K562 (cell line): Measurements from ENCODE around the gene RMND5B. TPM values are rescaled to one million over a fixed set of nuclear protein-coding genes. Genes with fewer than 3 reads are reported as not detected.

Source experiments
- ATAC-seq: fragments of 200-7000 bp; cut with Tn5 transposase; 3 replicates; pipeline ENCODE4 v1.9.1; 2020; ENCODE audit warnings: moderate library complexity
- BruUV-seq: library from RNA; stranded (reverse); fragments of 400-500 nt; replicated peaks from 2 replicates; lab custom pipeline; 2021; lab: Mats Ljungman, UMichigan
- CTCF ChIA-PET: fragments of 300-600 bp; formaldehyde crosslinking; extraction: SDS; loops from one replicate; lab custom pipeline; 2021; ENCODE audit warnings: low intra/inter-chr PET ratio; lab: Yijun Ruan, JAX
- POLR2A ChIA-PET: fragments of 300-600, 350-650 bp; sonication (Branson Sonifier 250); formaldehyde crosslinking; extraction: SDS; loops from one replicate; lab custom pipeline; 2021; ENCODE audit warnings: antibody characterized with exemption, inconsistent platforms; lab: Yijun Ruan, JAX
- DNase-seq, 4 experiments: peaks; one replicate each; pipeline versions ENCODE4 v3.0.0 to v3.0.0-alpha.2; 2011 to 2018; ENCODE audit warnings: low spot score in 3 of 4, mixed read lengths in 3 of 4; ENCODE audit errors: extremely low read depth in 1 of 4
- FAIRE-seq: peaks from 2 replicates; lab custom pipeline; 2011; peaks lifted over from hg19 to GRCh38; lab: Jason Lieb, UNC
- H2AFZ ChIP-seq: 2 replicates; pipeline ENCODE4 v1.6.0; 2011; ENCODE audit warnings: low read depth, low read length, control low read depth, inconsistent platforms
- H3K27ac ChIP-seq: fragments of 200-600 bp; 3 replicates; pipeline ENCODE4 v1.8.0; 2011; ENCODE audit warnings: low read depth, mild to moderate bottlenecking, control low read depth, inconsistent platforms, low read length, moderate library complexity, mixed read lengths; ENCODE audit errors: extremely low read depth
- H3K27me3 ChIP-seq, 2 experiments: fragments of 300-600 bp in 1 of 2; 2 replicates in 1 of 2; 3 replicates in 1 of 2; pipeline versions ENCODE4 v1.6.0 to v1.8.0; 2011; ENCODE audit warnings: inconsistent platforms in 2 of 2, low read length in 2 of 2, mild to moderate bottlenecking in 1 of 2, mixed read lengths in 1 of 2, moderate library complexity in 1 of 2; ENCODE audit not compliant: control insufficient read depth in 2 of 2, insufficient read depth in 2 of 2
- H3K36me3 ChIP-seq: fragments of 300-600 bp; 3 replicates; pipeline ENCODE4 v1.8.0; 2011; ENCODE audit warnings: mild to moderate bottlenecking, low read length, inconsistent platforms; ENCODE audit not compliant: control insufficient read depth, insufficient read depth
- H3K4me1 ChIP-seq, 2 experiments: fragments of 200-600 bp in 1 of 2; replicated peaks in 1 of 2; 2 replicates in 1 of 2; 3 replicates in 1 of 2; pipeline versions ENCODE4 v1.5.1 to v1.8.0; 2011; ENCODE audit warnings: inconsistent platforms in 2 of 2, low read length in 2 of 2, mild to moderate bottlenecking in 1 of 2, mixed read lengths in 1 of 2, moderate library complexity in 1 of 2; ENCODE audit not compliant: control insufficient read depth in 2 of 2, insufficient read depth in 2 of 2
- H3K4me2 ChIP-seq: 2 replicates; pipeline ENCODE4 v1.6.1; 2011; ENCODE audit warnings: low read length, control low read depth, inconsistent platforms, mixed read lengths; ENCODE audit not compliant: insufficient read depth
- H3K4me3 ChIP-seq: fragments of 200-600 bp; sonication (generic), shearing (Covaris generic); 2 replicates; pipeline ENCODE4 v1.5.1; 2016; ENCODE audit warnings: control low read depth, inconsistent platforms
- H3K79me2 ChIP-seq: fragments of 200-600 bp; 3 replicates; pipeline ENCODE4 v1.8.0; 2011; ENCODE audit warnings: low read length, inconsistent platforms; ENCODE audit not compliant: control insufficient read depth, insufficient read depth
- H3K9ac ChIP-seq, 2 experiments: 2 replicates each; pipeline versions ENCODE4 v1.6.0 to v1.6.1; 2011; ENCODE audit warnings: low read depth in 2 of 2, low read length in 2 of 2, control low read depth in 1 of 2, inconsistent platforms in 1 of 2, mild to moderate bottlenecking in 1 of 2, mixed read lengths in 1 of 2; ENCODE audit not compliant: insufficient read depth in 1 of 2
- H3K9me1 ChIP-seq: one replicate; pipeline ENCODE4 v1.6.0; 2011; ENCODE audit warnings: inconsistent platforms, mild to moderate bottlenecking, low read length, moderate library complexity; ENCODE audit not compliant: control insufficient read depth, insufficient read depth
- H3K9me3 ChIP-seq: replicated peaks from 2 replicates; pipeline ENCODE4 v1.5.1; 2011; ENCODE audit warnings: low read depth, low read length, inconsistent platforms; ENCODE audit not compliant: control insufficient read depth, insufficient read depth
- H4K20me1 ChIP-seq: replicated peaks from 2 replicates; pipeline ENCODE4 v1.6.1; 2011; ENCODE audit warnings: low read length, inconsistent platforms, mixed read lengths; ENCODE audit not compliant: control insufficient read depth, insufficient read depth
- BHLHE40 ChIP-seq: IDR thresholded peaks from 2 replicates; pipeline ENCODE4 v1.6.1; 2011; ENCODE audit warnings: low read length, improper control_type of control experiment
- C11orf30 ChIP-seq: fragments of 450-650 bp; IDR thresholded peaks from 2 replicates; pipeline ENCODE4 v1.6.1; 2016; ENCODE audit warnings: low read depth, mild to moderate bottlenecking
- COPS2 ChIP-seq: fragments of 450-650 bp; conservative IDR thresholded peaks from 2 replicates; pipeline ENCODE4 v1.6.1; 2016; ENCODE audit warnings: mild to moderate bottlenecking, moderate library complexity
- ETS1 ChIP-seq: conservative IDR thresholded peaks from 2 replicates; pipeline ENCODE4 v1.6.1; 2011; ENCODE audit warnings: low read depth, mild to moderate bottlenecking, low read length; ENCODE audit not compliant: control insufficient read depth
- HNRNPUL1 ChIP-seq: fragments of 200-400 bp; formaldehyde crosslinking; IDR thresholded peaks from 2 replicates; pipeline ENCODE4 v1.6.1; 2017; ENCODE audit warnings: low read length
- MBD1 ChIP-seq: fragments of 250-450 bp; sonication (Bioruptor Pico); IDR thresholded peaks from 2 replicates; pipeline ENCODE4 v1.8.0; 2022; ENCODE audit warnings: inconsistent platforms
- PML ChIP-seq: IDR thresholded peaks from 2 replicates; pipeline ENCODE4 v1.6.1; 2012; ENCODE audit warnings: low read length, inconsistent platforms
- RFX1 ChIP-seq: fragments of 450-650 bp; IDR thresholded peaks from 2 replicates; pipeline ENCODE4 v1.6.1; 2016; ENCODE audit warnings: mild to moderate bottlenecking, moderate library complexity
- SNRNP70 ChIP-seq: fragments of 200-400 bp; formaldehyde crosslinking; optimal IDR thresholded peaks from 2 replicates; pipeline ENCODE3; 2017; ENCODE audit warnings: low read depth, low read length
- XRCC5 ChIP-seq: fragments of 200-400 bp; formaldehyde crosslinking; IDR thresholded peaks from 2 replicates; pipeline ENCODE4 v1.6.1; 2017; ENCODE audit warnings: low read depth, mild to moderate bottlenecking, low read length
- ZNF24 ChIP-seq: fragments of 450-650 bp; IDR thresholded peaks from 2 replicates; pipeline ENCODE4 v1.6.1; 2016
- WGBS: fragments of 100-300 bp; shearing (Covaris generic); methylation state at CpG from one replicate; pipeline ENCODE4 v1.1.6; 2016; ENCODE audit warnings: low coverage, mixed read lengths; ENCODE audit not compliant: insufficient coverage; ENCODE audit errors: missing lambda C conversion rate; 5-methylcytosine and 5-hydroxymethylcytosine counted together
- in situ Hi-C: fragments of 300-500 bp; cut with MboI; formaldehyde crosslinking; loops from 4 replicates; pipeline ENCODE4 v1.15.0; 2018; ENCODE audit warnings: inconsistent platforms, mixed read lengths
- intact Hi-C: fragments of 100-400 bp; cut with micrococcal nuclease; formaldehyde crosslinking; loops from 2 replicates; pipeline ENCODE4 v1.14.2; 2022
- polyA plus RNA-seq, 8 experiments: library from polyadenylated mRNA; depleted of rRNA in 4 of 8; stranded (reverse) in 5 of 8; unstranded in 3 of 8; fragments of >200 nt; fragmentation: Nextera tagmentation in 2 of 8; fragmentation: Illumina TruSeq in 1 of 8; extraction: Ambion mirVana in 2 of 8; extraction: Trizol in 1 of 8; gene quantifications; 2 replicates each; pipeline versions ENCODE4 v1.2.1 to v1.2.3, GENCODE V29; 2011 to 2014; ENCODE audit warnings: inconsistent platforms in 1 of 8, missing spikeins in 1 of 8
- total RNA-seq, 7 experiments: library from RNA; depleted of rRNA in 6 of 7; stranded (reverse); fragments of >200 nt in 6 of 7; fragmentation: Illumina TruSeq in 2 of 7; extraction: Trizol in 2 of 7; gene quantifications; 2 replicates each; pipeline versions ENCODE4 v1.2.1 to v1.2.3, GENCODE V29; 2011 to 2021; ENCODE audit warnings: low replicate concordance in 1 of 7
- TF ChIP-seq, protein P1 (sequence below): sonication (generic); formaldehyde crosslinking; IDR thresholded peaks from 2 replicates; pipeline ENCODE4 v1.8.1; 2022; ENCODE audit warnings: missing genetic modification reagents
- TF ChIP-seq, protein P2 (sequence below): IDR thresholded peaks from 2 replicates; pipeline ENCODE4 v1.6.1; 2014; ENCODE audit warnings: antibody characterized with exemption

Gene RMND5B
- total and polyA plus RNA-seq, 9 of the 15 experiments (the other 6 are each of a cell fraction or from before 2014, with no cell fraction given), result 2.6 to 57.0 (median 28.3) TPM

- H3K9me3 ChIP-seq, result 0 out of 2 replicates have a peak, but pooled peaks cover 2% of the 10 kb centered on the region
- ChIA-PET CTCF (no interaction called here), POLR2A (interaction anchor here (1.4 to 1.5 kb wide), 2 partner anchors 26 to 29 kb away, joined by 3 to 4 read pairs; partner anchors contain the start of gene HNRNPAB)
- in situ Hi-C loops (no loop called here), intact Hi-C loops (no loop called here)
- FAIRE-seq (no peak), DNase-seq (no peak), ATAC-seq (peak; percentile 35; the same call in 1 of the 3 replicates)
- H3K9me1 ChIP-seq, result no peaks in the 10 kb centered on the region
- no peaks in the 10 kb centered on the region for H3K36me3 ChIP-seq
- H3K4me1 ChIP-seq, result peaks cover 12 to 13% of the 10 kb centered on the region in 2 experiments
- H3K4me2 ChIP-seq, result no peak overlapping the region
- no peaks in the 10 kb centered on the region for H3K79me2 ChIP-seq
- H3K9ac ChIP-seq, result no peak overlapping the region
- WGBS, result 70% methylated on average over 8 of the region's 8 CpGs
- no TSS peak for BruUV-seq
- H3K4me3 ChIP-seq, result no peak overlapping the region
- H3K27ac ChIP-seq, result no peak overlapping the region
- H2AFZ ChIP-seq, result no peak overlapping the region
- no peaks in the 10 kb centered on the region for H3K27me3 ChIP-seq
- no peaks in the 10 kb centered on the region for H4K20me1 ChIP-seq
- no peak for TF ChIP-seq SNRNP70
- TF ChIP-seq PML, result no peak
- no peak for TF ChIP-seq MBD1 (CRISPR knock-in tag)
- no peak for TF ChIP-seq BHLHE40
- TF ChIP-seq, protein P1, sequence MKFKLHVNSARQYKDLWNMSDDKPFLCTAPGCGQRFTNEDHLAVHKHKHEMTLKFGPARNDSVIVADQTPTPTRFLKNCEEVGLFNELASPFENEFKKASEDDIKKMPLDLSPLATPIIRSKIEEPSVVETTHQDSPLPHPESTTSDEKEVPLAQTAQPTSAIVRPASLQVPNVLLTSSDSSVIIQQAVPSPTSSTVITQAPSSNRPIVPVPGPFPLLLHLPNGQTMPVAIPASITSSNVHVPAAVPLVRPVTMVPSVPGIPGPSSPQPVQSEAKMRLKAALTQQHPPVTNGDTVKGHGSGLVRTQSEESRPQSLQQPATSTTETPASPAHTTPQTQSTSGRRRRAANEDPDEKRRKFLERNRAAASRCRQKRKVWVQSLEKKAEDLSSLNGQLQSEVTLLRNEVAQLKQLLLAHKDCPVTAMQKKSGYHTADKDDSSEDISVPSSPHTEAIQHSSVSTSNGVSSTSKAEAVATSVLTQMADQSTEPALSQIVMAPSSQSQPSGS (CRISPR knock-in tag), result no peak
- no peak for TF ChIP-seq RFX1
- TF ChIP-seq C11orf30, result no peak
- no peak for TF ChIP-seq HNRNPUL1
- no peak for TF ChIP-seq COPS2
- no peak for TF ChIP-seq ZNF24
- no peak for TF ChIP-seq ETS1
- TF ChIP-seq, protein P2, sequence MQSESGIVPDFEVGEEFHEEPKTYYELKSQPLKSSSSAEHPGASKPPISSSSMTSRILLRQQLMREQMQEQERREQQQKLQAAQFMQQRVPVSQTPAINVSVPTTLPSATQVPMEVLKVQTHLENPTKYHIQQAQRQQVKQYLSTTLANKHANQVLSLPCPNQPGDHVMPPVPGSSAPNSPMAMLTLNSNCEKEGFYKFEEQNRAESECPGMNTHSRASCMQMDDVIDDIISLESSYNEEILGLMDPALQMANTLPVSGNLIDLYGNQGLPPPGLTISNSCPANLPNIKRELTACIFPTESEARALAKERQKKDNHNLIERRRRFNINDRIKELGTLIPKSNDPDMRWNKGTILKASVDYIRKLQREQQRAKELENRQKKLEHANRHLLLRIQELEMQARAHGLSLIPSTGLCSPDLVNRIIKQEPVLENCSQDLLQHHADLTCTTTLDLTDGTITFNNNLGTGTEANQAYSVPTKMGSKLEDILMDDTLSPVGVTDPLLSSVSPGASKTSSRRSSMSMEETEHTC, result no peak
- no peak for TF ChIP-seq XRCC5
These were observed 46.8 kb downstream of the RMND5B start for GRCh38 chr5:178177569-178177968.
